Duodenal mucosa (tissue), 2 donors: Measurements from ENCODE around the gene CBFA2T3.
A peak's percentile ranks its signal among the peaks of the same experiment; 100 is the strongest.

Experiments used
- H3K27ac ChIP-seq: one replicate; pipeline ENCODE4 v1.7.0; 2013; ENCODE audit warnings: low read depth, low read length
- H3K27me3 ChIP-seq, 2 donors: one replicate each; pipeline ENCODE4 v1.7.0; 2013; ENCODE audit warnings: low read length in 2 of 2, control low read depth in 1 of 2; ENCODE audit not compliant: insufficient read depth in 2 of 2, control insufficient read depth in 1 of 2
- H3K36me3 ChIP-seq, 2 donors: one replicate each; pipeline ENCODE4 v1.7.0; 2013; ENCODE audit warnings: low read length in 2 of 2, control low read depth in 1 of 2; ENCODE audit not compliant: insufficient read depth in 2 of 2, control insufficient read depth in 1 of 2
- H3K4me1 ChIP-seq, 2 donors: one replicate each; pipeline ENCODE4 v1.7.0; 2013; ENCODE audit warnings: low read length in 2 of 2, control low read depth in 1 of 2; ENCODE audit not compliant: insufficient read depth in 2 of 2, control insufficient read depth in 1 of 2
- H3K4me3 ChIP-seq, 2 donors: one replicate each; pipeline ENCODE4 v1.7.0; 2013; ENCODE audit warnings: low read length in 2 of 2, low read depth in 1 of 2
- H3K9ac ChIP-seq, 2 donors: one replicate each; pipeline ENCODE4 v1.7.0; 2013; ENCODE audit warnings: low read length in 2 of 2, low read depth in 1 of 2
- H3K9me3 ChIP-seq, 2 donors: one replicate each; pipeline ENCODE4 v1.7.0; 2013; ENCODE audit warnings: low read length in 2 of 2, control low read depth in 1 of 2; ENCODE audit not compliant: control insufficient read depth in 1 of 2

CBFA2T3 gene

GRCh38 chr16:88856122-88856827, 120.7 kb downstream of the CBFA2T3 start:
- Histone ChIP-seq H3K36me3 (peaks cover 10 to 26% of the 10 kb centered on the region in 2 donors), H3K27me3 (no peaks in the 10 kb centered on the region), H3K4me1 (peaks cover 15 to 33% of the 10 kb centered on the region in 2 donors), H3K27ac (no peak overlapping the region), H3K9me3 (no peaks in the 10 kb centered on the region), H3K9ac (peak overlapping the region; percentile 39 to 43), H3K4me3 (peak overlapping the region; percentile 69 to 88)

GRCh38 chr16:88855736-88856121, 121.3 kb downstream of the CBFA2T3 start:
- H3K36me3 ChIP-seq, result peaks cover 8 to 22% of the 10 kb centered on the region in 2 donors
- H3K9me3 ChIP-seq, result no peaks in the 10 kb centered on the region
- peak overlapping the region; percentile 52 to 69 for H3K4me3 ChIP-seq
- no peaks in the 10 kb centered on the region for H3K27me3 ChIP-seq
- peaks cover 15 to 33% of the 10 kb centered on the region in 2 donors for H3K4me1 ChIP-seq
- no peak overlapping the region for H3K27ac ChIP-seq
- H3K9ac ChIP-seq, result peak overlapping the region in 1 of 2 donors; percentile 39

- no peak overlapping the region for H3K27ac ChIP-seq
- no peaks in the 10 kb centered on the region for H3K27me3 ChIP-seq
- H3K36me3 ChIP-seq, result peaks cover 3 to 21% of the 10 kb centered on the region in 2 donors
- no peaks in the 10 kb centered on the region for H3K9me3 ChIP-seq
- no peak overlapping the region for H3K9ac ChIP-seq
- H3K4me1 ChIP-seq, result peaks cover 15 to 33% of the 10 kb centered on the region in 2 donors
- H3K4me3 ChIP-seq, result no peak overlapping the region
Measured at GRCh38 chr16:88855176-88855575, 121.8 kb downstream of the CBFA2T3 start.

- Histone ChIP-seq H3K27me3 (no peaks in the 10 kb centered on the region), H3K27ac (no peak overlapping the region), H3K9me3 (no peaks in the 10 kb centered on the region), H3K9ac (no peak overlapping the region), H3K4me3 (no peak overlapping the region), H3K4me1 (peaks cover 15 to 33% of the 10 kb centered on the region in 2 donors), H3K36me3 (peaks cover 0 to 20% of the 10 kb centered on the region in 2 donors)
Measured at GRCh38 chr16:88854306-88855111, 122.5 kb downstream of the CBFA2T3 start.

- H3K4me3 ChIP-seq, result no peak overlapping the region
- no peak overlapping the region for H3K9ac ChIP-seq
- no peaks in the 10 kb centered on the region for H3K9me3 ChIP-seq
- peaks cover 0 to 15% of the 10 kb centered on the region in 2 donors for H3K36me3 ChIP-seq
- peaks cover 13 to 33% of the 10 kb centered on the region in 2 donors for H3K4me1 ChIP-seq
- H3K27me3 ChIP-seq, result no peaks in the 10 kb centered on the region
- H3K27ac ChIP-seq, result no peak overlapping the region
Measured at GRCh38 chr16:88853325-88853941, 123.6 kb downstream of the CBFA2T3 start.

- Histone ChIP-seq H3K4me1 (peaks cover 6 to 25% of the 10 kb centered on the region in 2 donors), H3K9ac (no peak overlapping the region), H3K4me3 (no peak overlapping the region), H3K27ac (no peak overlapping the region), H3K36me3 (peaks cover 0 to 15% of the 10 kb centered on the region in 2 donors), H3K9me3 (no peaks in the 10 kb centered on the region), H3K27me3 (no peaks in the 10 kb centered on the region)
Measured at GRCh38 chr16:88851616-88852015, 125.4 kb downstream of the CBFA2T3 start.

GRCh38 chr16:88850531-88851199, 126.3 kb downstream of the CBFA2T3 start:
- H3K9ac ChIP-seq, result no peak overlapping the region
- no peaks in the 10 kb centered on the region for H3K27me3 ChIP-seq
- H3K4me1 ChIP-seq, result peaks cover under 1 to 18% of the 10 kb centered on the region in 2 donors
- peaks cover 0 to 15% of the 10 kb centered on the region in 2 donors for H3K36me3 ChIP-seq
- H3K27ac ChIP-seq, result no peak overlapping the region
- H3K4me3 ChIP-seq, result no peak overlapping the region
- H3K9me3 ChIP-seq, result no peaks in the 10 kb centered on the region

GRCh38 chr16:88848557-88848956, 128.4 kb downstream of the CBFA2T3 start:
- peaks cover 0 to 15% of the 10 kb centered on the region in 2 donors for H3K36me3 ChIP-seq

GRCh38 chr16:88847654-88848053, 129.4 kb downstream of the CBFA2T3 start:
- no peaks in the 10 kb centered on the region for H3K27me3 ChIP-seq
- no peak overlapping the region for H3K4me3 ChIP-seq
- no peaks in the 10 kb centered on the region for H3K9me3 ChIP-seq
- no peaks in the 10 kb centered on the region for H3K4me1 ChIP-seq
- H3K27ac ChIP-seq, result no peak overlapping the region
- peaks cover 0 to 18% of the 10 kb centered on the region in 2 donors for H3K36me3 ChIP-seq
- H3K9ac ChIP-seq, result no peak overlapping the region

More at GRCh38 chr16:88848557-88848956, 128.4 kb downstream of the CBFA2T3 start:
- H3K9me3 ChIP-seq, result no peaks in the 10 kb centered on the region
- H3K4me3 ChIP-seq, result no peak overlapping the region
- peaks cover 0 to 1% of the 10 kb centered on the region in 2 donors for H3K4me1 ChIP-seq
- H3K9ac ChIP-seq, result no peak overlapping the region
- H3K27me3 ChIP-seq, result no peaks in the 10 kb centered on the region
- H3K27ac ChIP-seq, result no peak overlapping the region
